HG03103 (cell line): Measurements from ENCODE around the gene RND3.
A peak's percentile ranks its signal among the peaks of the same experiment; 100 is the strongest.

Experiments
- ATAC-seq: cut with Tn5 transposase; IDR thresholded peaks from one replicate; pipeline ENCODE4 v1.9.1; 2021; ENCODE audit warnings: low read depth; ENCODE audit not compliant: unreplicated experiment

The RND3 gene

DNA sequence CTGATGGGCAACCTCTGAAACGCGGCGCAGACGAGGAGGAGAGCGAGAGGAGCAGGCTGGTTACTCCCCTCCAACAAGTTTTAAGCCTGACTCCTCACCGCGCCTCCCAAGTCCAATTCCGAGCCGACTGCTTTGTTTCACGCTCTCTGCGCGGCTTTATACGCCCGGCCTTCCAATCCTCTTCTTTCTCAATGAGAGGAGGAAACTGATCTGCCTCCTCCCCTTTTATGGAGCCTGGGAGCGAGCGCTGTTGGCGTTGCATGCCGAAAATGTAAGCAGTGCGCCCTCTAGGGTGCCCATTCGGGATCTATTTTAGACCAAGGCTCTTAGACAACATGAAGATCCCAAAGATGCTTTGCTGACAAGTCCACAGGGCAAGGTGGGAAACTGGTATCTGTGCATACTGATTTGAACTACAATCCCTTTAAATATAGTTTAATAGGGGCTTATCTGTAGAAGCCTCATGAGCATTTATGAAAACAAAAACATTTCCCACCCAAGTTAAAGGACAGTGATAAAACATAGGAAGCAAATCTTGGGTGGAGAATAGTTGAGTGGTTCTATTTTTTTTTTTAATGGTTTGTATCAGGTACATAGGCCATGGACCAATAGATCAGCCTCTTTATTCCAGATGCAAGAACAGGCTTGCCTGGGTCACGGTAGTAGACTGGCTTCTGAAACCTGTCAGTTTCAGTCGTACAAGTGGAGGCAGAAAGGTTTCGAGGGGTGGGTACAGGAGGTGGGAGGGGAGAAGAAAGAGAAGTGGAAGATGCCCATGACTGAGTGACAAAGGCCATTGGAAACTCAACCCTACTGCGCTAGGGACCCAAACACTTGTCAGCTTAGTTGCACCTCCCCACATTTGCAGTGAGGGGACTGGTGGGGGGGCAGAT, at the start of gene RND3:
TSS of gene RND3 (minus strand) at position 131 of the 893 bp plus-strand sequence. CDS start 250 bp downstream, outside the sequence.
- peak; percentile 87 for ATAC-seq

GRCh38 chr2:150535176-150535575, 47.7 kb upstream of the RND3 start:
- no peak for ATAC-seq

DNA sequence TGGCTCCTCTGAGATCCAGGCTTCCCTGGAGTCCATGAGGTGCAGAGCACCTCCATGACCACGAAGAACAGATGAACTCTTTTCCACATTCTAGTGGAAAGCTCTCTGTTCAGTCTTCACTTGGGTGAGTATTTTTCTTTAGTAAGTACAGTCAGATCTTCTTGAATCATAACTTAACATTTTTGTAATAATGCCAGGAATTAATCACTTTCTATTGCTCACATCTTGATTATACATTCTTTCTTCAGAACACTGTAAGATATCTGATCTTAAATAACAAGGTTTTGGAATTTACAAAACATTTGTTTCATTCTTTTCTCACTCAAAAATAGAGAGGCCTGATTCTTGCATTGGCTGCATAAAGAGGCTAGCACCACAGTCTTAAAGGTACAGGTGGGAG, 45.4 kb upstream of the RND3 start:
- ATAC-seq = no peak

DNA sequence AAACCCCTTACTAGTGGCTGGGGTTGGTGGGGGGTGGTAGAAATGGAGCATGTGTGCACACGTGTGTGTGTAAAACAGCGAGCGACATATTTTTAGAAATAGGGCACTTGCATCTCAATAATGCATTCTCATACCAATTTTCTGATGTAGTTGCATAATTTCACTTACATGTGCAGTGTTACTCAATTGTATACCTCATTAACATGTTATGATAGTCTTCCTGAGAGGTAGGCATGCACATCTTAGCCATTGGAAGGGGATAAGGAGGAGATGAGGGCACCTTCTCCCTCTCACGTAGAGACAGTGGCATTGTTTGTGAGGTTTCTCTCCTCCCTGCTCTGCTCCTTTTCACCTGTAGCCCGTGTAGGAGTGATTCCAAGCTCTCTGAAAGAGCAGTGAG, 44.6 kb upstream of the RND3 start:
- no peak for ATAC-seq

GRCh38 chr2:150531591-150531990, 44.1 kb upstream of the RND3 start:
- ATAC-seq = no peak

- ATAC-seq = no peak
These were observed 42.7 kb upstream of the RND3 start for GRCh38 chr2:150530168-150530567.

GRCh38 chr2:150528861-150529801, 41.7 kb upstream of the RND3 start:
- peak; percentile 89 for ATAC-seq

DNA sequence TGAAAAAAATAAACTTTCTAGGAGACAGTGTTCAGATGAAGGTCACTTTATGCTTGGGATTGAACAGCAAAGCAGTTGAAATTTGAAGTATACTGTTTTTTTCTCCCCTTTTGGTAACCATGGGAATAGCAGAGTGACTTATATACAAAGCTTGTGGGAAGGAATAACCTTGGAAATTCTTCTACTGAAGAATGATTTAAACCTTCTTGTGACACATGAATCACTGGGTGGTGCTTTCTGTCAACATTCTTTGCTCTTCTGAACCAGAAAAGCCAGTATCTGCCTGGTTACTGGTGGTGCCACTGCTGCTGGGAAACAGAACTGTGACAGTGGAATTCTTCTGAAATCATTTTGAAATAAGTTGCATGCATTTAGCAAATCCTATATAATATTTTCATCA, 39.4 kb upstream of the RND3 start:
- ATAC-seq = no peak

- ATAC-seq = no peak
These were observed 38.5 kb upstream of the RND3 start for GRCh38 chr2:150526006-150526405.

GRCh38 chr2:150522269-150522668, 34.8 kb upstream of the RND3 start:
- no peak for ATAC-seq

- no peak for ATAC-seq
These were observed 33.6 kb upstream of the RND3 start for GRCh38 chr2:150520887-150521664.

DNA sequence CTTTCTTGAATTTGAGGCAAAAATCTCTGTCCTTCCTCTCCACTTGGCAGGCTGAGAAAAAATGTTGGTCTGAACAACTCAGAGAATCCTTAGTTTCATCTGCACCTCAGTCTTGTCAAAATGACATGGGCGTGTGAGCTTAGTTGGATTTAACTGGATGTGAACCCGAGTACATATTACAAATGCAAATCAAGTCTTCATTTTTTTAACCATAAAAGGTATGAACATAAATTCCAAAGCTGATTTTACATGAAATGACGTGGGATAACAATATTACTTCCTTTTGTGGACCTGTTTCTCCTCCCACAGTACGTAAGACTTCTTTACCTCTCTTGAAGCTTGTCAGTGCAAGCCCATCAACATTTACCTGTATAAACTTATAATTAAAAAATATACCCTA, 32.6 kb upstream of the RND3 start:
- no peak for ATAC-seq

GRCh38 chr2:150517951-150518680, 30.6 kb upstream of the RND3 start:
- no peak for ATAC-seq

- no peak for ATAC-seq
These were observed 26.2 kb upstream of the RND3 start for GRCh38 chr2:150513647-150514046.

DNA sequence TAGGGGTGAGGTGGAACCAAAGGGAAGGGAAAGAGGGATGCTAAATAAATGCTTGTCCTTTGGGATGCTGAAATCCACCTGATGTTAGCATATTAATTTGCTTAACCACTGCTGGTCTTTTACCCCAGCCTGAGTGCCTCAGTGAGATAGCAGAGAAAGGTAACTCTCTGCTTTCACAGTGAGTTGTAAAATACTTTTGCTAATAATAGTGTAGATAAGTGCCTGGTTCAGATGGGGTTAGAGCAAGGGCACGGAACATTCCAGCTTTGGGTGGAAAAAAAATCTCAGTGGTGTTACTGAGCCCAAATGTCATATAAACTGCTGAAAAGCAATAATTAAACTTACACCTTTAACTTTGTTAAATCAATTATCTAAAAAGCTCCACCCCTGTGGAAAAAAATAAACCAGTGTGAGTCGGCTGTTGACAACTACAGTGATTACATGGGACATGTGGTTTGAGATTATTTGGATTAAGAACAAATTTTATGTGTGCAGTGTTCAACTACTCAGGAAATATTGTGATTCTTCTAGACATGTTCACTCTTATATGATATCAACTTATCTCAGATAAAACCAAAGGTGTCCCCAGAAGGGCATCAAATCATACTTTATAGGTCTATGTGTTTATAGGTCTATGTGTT, 21.1 kb upstream of the RND3 start:
- no peak for ATAC-seq

- no peak for ATAC-seq
These were observed 19.6 kb upstream of the RND3 start for GRCh38 chr2:150507071-150507470.

GRCh38 chr2:150505178-150505577, 17.7 kb upstream of the RND3 start:
- no peak for ATAC-seq

DNA sequence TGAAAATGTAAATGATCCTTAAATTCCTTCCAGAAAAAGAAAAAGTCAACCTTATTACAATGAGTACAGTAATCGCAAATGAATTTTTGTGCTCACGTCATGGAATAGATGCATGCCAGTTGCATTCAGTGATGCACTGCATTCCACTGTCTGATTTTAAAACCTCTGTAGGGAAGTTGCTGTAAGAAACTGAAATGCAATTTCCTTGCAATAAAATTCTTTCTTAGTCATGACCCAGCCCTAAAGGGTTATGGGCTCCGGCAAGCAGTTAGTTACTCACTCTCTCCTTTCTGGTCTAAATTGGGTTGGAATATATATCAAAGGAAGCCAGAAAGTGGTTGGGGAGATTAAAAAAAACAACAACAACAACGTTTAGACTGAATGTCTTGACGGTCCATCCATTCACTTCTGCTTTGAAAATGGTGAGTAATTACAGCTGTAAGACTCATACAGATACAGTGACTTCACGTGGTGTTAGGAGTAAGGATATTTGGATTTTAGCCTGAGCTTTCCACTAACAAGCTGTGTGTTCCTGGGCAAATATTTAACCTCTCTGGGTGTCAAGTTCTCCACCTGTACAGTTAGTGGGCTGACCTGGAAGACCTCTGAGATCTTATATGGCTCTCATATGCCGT, 8.6 kb upstream of the RND3 start:
- ATAC-seq = no peak

DNA sequence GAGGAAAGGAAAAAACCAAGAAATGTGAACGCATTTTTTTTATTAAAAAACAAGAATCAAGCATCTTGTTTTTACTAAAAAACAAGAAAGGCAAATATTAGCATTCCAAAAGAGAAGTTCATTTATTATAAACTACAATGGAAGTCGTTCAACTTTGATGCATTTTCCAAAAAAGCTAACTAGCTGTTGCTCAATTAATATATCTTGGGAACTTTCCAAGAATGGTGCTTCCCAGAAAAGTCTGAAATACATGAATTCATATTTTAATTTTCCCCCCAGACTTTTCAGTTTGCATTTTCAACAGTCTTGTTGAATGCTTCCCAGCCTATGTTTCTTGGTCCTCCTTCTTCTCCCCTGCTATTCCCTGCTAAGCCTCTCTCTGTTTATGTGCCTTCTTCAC, 7.5 kb upstream of the RND3 start:
- no peak for ATAC-seq
